K562 (cell line): ENCODE data around the gene MDH2. TPM values are rescaled to one million over a fixed set of nuclear protein-coding genes. Genes with fewer than 3 reads are reported as not detected.
A peak's percentile ranks its signal among the peaks of the same experiment; 100 is the strongest.
"Not testable (repeated sequence)": the region's sequence is repeated elsewhere in the genome, so short reads cannot be mapped to it uniquely, and the experiment has no call there.

Experiments used
- ATAC-seq: fragments of 200-7000 bp; cut with Tn5 transposase; 3 replicates; pipeline ENCODE4 v1.9.1; 2020; ENCODE audit warnings: moderate library complexity
- BruUV-seq: library from RNA; stranded (reverse); fragments of 400-500 nt; replicated peaks from 2 replicates; lab custom pipeline; 2021; lab: Mats Ljungman, UMichigan
- CTCF ChIA-PET: fragments of 300-600 bp; formaldehyde crosslinking; extraction: SDS; loops from one replicate; lab custom pipeline; 2021; ENCODE audit warnings: low intra/inter-chr PET ratio; lab: Yijun Ruan, JAX
- POLR2A ChIA-PET: fragments of 300-600, 350-650 bp; sonication (Branson Sonifier 250); formaldehyde crosslinking; extraction: SDS; loops from one replicate; lab custom pipeline; 2021; ENCODE audit warnings: antibody characterized with exemption, inconsistent platforms; lab: Yijun Ruan, JAX
- DNase-seq, 4 experiments: peaks; one replicate each; pipeline versions ENCODE4 v3.0.0 to v3.0.0-alpha.2; 2011 to 2018; ENCODE audit warnings: low spot score in 3 of 4, mixed read lengths in 3 of 4; ENCODE audit errors: extremely low read depth in 1 of 4
- FAIRE-seq: peaks from 2 replicates; lab custom pipeline; 2011; peaks lifted over from hg19 to GRCh38; lab: Jason Lieb, UNC
- H2AFZ ChIP-seq: 2 replicates; pipeline ENCODE4 v1.6.0; 2011; ENCODE audit warnings: low read depth, low read length, control low read depth, inconsistent platforms
- H3K27ac ChIP-seq: fragments of 200-600 bp; 3 replicates; pipeline ENCODE4 v1.8.0; 2011; ENCODE audit warnings: low read depth, mild to moderate bottlenecking, control low read depth, inconsistent platforms, low read length, moderate library complexity, mixed read lengths; ENCODE audit errors: extremely low read depth
- H3K27me3 ChIP-seq, 2 experiments: fragments of 300-600 bp in 1 of 2; 2 replicates in 1 of 2; 3 replicates in 1 of 2; pipeline versions ENCODE4 v1.6.0 to v1.8.0; 2011; ENCODE audit warnings: inconsistent platforms in 2 of 2, low read length in 2 of 2, mild to moderate bottlenecking in 1 of 2, mixed read lengths in 1 of 2, moderate library complexity in 1 of 2; ENCODE audit not compliant: control insufficient read depth in 2 of 2, insufficient read depth in 2 of 2
- H3K36me3 ChIP-seq: fragments of 300-600 bp; 3 replicates; pipeline ENCODE4 v1.8.0; 2011; ENCODE audit warnings: mild to moderate bottlenecking, low read length, inconsistent platforms; ENCODE audit not compliant: control insufficient read depth, insufficient read depth
- H3K4me1 ChIP-seq, 2 experiments: fragments of 200-600 bp in 1 of 2; replicated peaks in 1 of 2; 2 replicates in 1 of 2; 3 replicates in 1 of 2; pipeline versions ENCODE4 v1.5.1 to v1.8.0; 2011; ENCODE audit warnings: inconsistent platforms in 2 of 2, low read length in 2 of 2, mild to moderate bottlenecking in 1 of 2, mixed read lengths in 1 of 2, moderate library complexity in 1 of 2; ENCODE audit not compliant: control insufficient read depth in 2 of 2, insufficient read depth in 2 of 2
- H3K4me2 ChIP-seq: 2 replicates; pipeline ENCODE4 v1.6.1; 2011; ENCODE audit warnings: low read length, control low read depth, inconsistent platforms, mixed read lengths; ENCODE audit not compliant: insufficient read depth
- H3K4me3 ChIP-seq: fragments of 200-600 bp; sonication (generic), shearing (Covaris generic); 2 replicates; pipeline ENCODE4 v1.5.1; 2016; ENCODE audit warnings: control low read depth, inconsistent platforms
- H3K79me2 ChIP-seq: fragments of 200-600 bp; 3 replicates; pipeline ENCODE4 v1.8.0; 2011; ENCODE audit warnings: low read length, inconsistent platforms; ENCODE audit not compliant: control insufficient read depth, insufficient read depth
- H3K9ac ChIP-seq, 2 experiments: 2 replicates each; pipeline versions ENCODE4 v1.6.0 to v1.6.1; 2011; ENCODE audit warnings: low read depth in 2 of 2, low read length in 2 of 2, control low read depth in 1 of 2, inconsistent platforms in 1 of 2, mild to moderate bottlenecking in 1 of 2, mixed read lengths in 1 of 2; ENCODE audit not compliant: insufficient read depth in 1 of 2
- H3K9me1 ChIP-seq: one replicate; pipeline ENCODE4 v1.6.0; 2011; ENCODE audit warnings: inconsistent platforms, mild to moderate bottlenecking, low read length, moderate library complexity; ENCODE audit not compliant: control insufficient read depth, insufficient read depth
- H3K9me3 ChIP-seq: replicated peaks from 2 replicates; pipeline ENCODE4 v1.5.1; 2011; ENCODE audit warnings: low read depth, low read length, inconsistent platforms; ENCODE audit not compliant: control insufficient read depth, insufficient read depth
- H4K20me1 ChIP-seq: replicated peaks from 2 replicates; pipeline ENCODE4 v1.6.1; 2011; ENCODE audit warnings: low read length, inconsistent platforms, mixed read lengths; ENCODE audit not compliant: control insufficient read depth, insufficient read depth
- ADNP ChIP-seq: fragments of 200-800 bp; sonication (Bioruptor generic); IDR thresholded peaks from 2 replicates; pipeline ENCODE4 v1.6.1; 2016; ENCODE audit warnings: missing genetic modification characterization, missing compliant biosample characterization
- ATF7 ChIP-seq: fragments of 450-650 bp; IDR thresholded peaks from 2 replicates; pipeline ENCODE4 v1.7.1; 2014; ENCODE audit warnings: mild to moderate bottlenecking, moderate library complexity
- CBX3 ChIP-seq, 2 experiments: IDR thresholded peaks; 1 replicate in 1 of 2; 2 replicates in 1 of 2; pipeline ENCODE4 v1.6.1; 2012; ENCODE audit warnings: inconsistent platforms in 2 of 2, low read length in 2 of 2, borderline replicate concordance in 1 of 2, control low read depth in 1 of 2
- CHD1 ChIP-seq: fragments of 200-600 bp; sonication (generic); IDR thresholded peaks from one replicate; pipeline ENCODE4 v1.6.1; 2012; ENCODE audit warnings: mild to moderate bottlenecking, moderate library complexity, low read length, inconsistent platforms
- MEF2D ChIP-seq: conservative IDR thresholded peaks from 2 replicates; pipeline ENCODE4 v1.6.1; 2016; ENCODE audit warnings: low read depth, missing genetic modification characterization, missing compliant biosample characterization
- SIRT6 ChIP-seq: IDR thresholded peaks from one replicate; pipeline ENCODE4 v1.6.1; 2012; ENCODE audit warnings: low read depth, mild to moderate bottlenecking, control low read depth, inconsistent platforms, low read length, moderate library complexity
- ZFX ChIP-seq: sonication (generic); formaldehyde crosslinking; IDR thresholded peaks from 2 replicates; pipeline ENCODE4 v1.8.0; 2022; ENCODE audit warnings: mild to moderate bottlenecking, missing genetic modification reagents, moderate library complexity
- ZNF146 ChIP-seq: IDR thresholded peaks from one replicate; pipeline ENCODE4 v1.6.1; 2018; ENCODE audit warnings: missing compliant biosample characterization; ENCODE audit not compliant: unreplicated experiment
- ZNF282 ChIP-seq: sonication (generic); formaldehyde crosslinking; IDR thresholded peaks from 2 replicates; pipeline ENCODE4 v1.8.1; 2023; ENCODE audit warnings: missing genetic modification reagents
- WGBS: fragments of 100-300 bp; shearing (Covaris generic); methylation state at CpG from one replicate; pipeline ENCODE4 v1.1.6; 2016; ENCODE audit warnings: low coverage, mixed read lengths; ENCODE audit not compliant: insufficient coverage; ENCODE audit errors: missing lambda C conversion rate; 5-methylcytosine and 5-hydroxymethylcytosine counted together
- in situ Hi-C: fragments of 300-500 bp; cut with MboI; formaldehyde crosslinking; loops from 4 replicates; pipeline ENCODE4 v1.15.0; 2018; ENCODE audit warnings: inconsistent platforms, mixed read lengths
- intact Hi-C: fragments of 100-400 bp; cut with micrococcal nuclease; formaldehyde crosslinking; loops from 2 replicates; pipeline ENCODE4 v1.14.2; 2022
- polyA plus RNA-seq, 8 experiments: library from polyadenylated mRNA; depleted of rRNA in 4 of 8; stranded (reverse) in 5 of 8; unstranded in 3 of 8; fragments of >200 nt; fragmentation: Nextera tagmentation in 2 of 8; fragmentation: Illumina TruSeq in 1 of 8; extraction: Ambion mirVana in 2 of 8; extraction: Trizol in 1 of 8; gene quantifications; 2 replicates each; pipeline versions ENCODE4 v1.2.1 to v1.2.3, GENCODE V29; 2011 to 2014; ENCODE audit warnings: inconsistent platforms in 1 of 8, missing spikeins in 1 of 8
- total RNA-seq, 7 experiments: library from RNA; depleted of rRNA in 6 of 7; stranded (reverse); fragments of >200 nt in 6 of 7; fragmentation: Illumina TruSeq in 2 of 7; extraction: Trizol in 2 of 7; gene quantifications; 2 replicates each; pipeline versions ENCODE4 v1.2.1 to v1.2.3, GENCODE V29; 2011 to 2021; ENCODE audit warnings: low replicate concordance in 1 of 7

Gene MDH2
- total and polyA plus RNA-seq, 9 of the 15 experiments (the other 6 are each of a cell fraction or from before 2014, with no cell fraction given) = 106 to 701 (median 242) TPM

GRCh38 chr7:76016191-76016947 is 31.5 kb upstream of the MDH2 start (continued):
- TF ChIP-seq ADNP (tag) = no peak
- TF ChIP-seq ATF7 = no peak
- no peak for TF ChIP-seq ZNF282 (CRISPR knock-in tag)
- TF ChIP-seq CBX3 (IDR thresholded peaks at IDR 0.05; ENCODE audit: borderline replicate concordance in 1 of 2, low read length in 2 of 2) = no peak
- TF ChIP-seq CHD1 = no peak
- TF ChIP-seq MEF2D = no peak
- TF ChIP-seq SIRT6 = no peak
- no peak for TF ChIP-seq ZFX (CRISPR knock-in tag)

- H3K9me1 ChIP-seq, ATAC-seq, H3K9me3 ChIP-seq, POLR2A ChIA-PET: not testable (repeated sequence)
- TF ChIP-seq ZNF146 (CRISPR knock-in tag) = peak; percentile 76
- TF ChIP-seq, all 486 proteins: peak for 1; not testable (repeated sequence) for 485
- H3K4me2 ChIP-seq, intact Hi-C loops, H3K4me1 ChIP-seq, H3K9ac ChIP-seq, H3K27me3 ChIP-seq, H3K79me2 ChIP-seq, H3K27ac ChIP-seq, DNase-seq, H2AFZ ChIP-seq, BruUV-seq, H4K20me1 ChIP-seq, H3K4me3 ChIP-seq, FAIRE-seq: not testable (repeated sequence)
- in situ Hi-C loops = loop anchor here (25.0 kb wide), 1 partner anchor 581 kb away; no protein-coding TSS in a partner anchor
- peaks cover 35% of the 10 kb centered on the region for H3K36me3 ChIP-seq
- CTCF ChIA-PET = interaction anchor here (0.7 kb wide), 1 partner anchor 152 kb away, joined by 6 read pairs; no protein-coding TSS in a partner anchor
- 88% methylated on average over 4 of the region's 4 CpGs for WGBS
Observed at GRCh38 chr7:76018520-76018919, 29.4 kb upstream of the MDH2 start.
